BE2C (cell line): ENCODE data around the gene WDR35. TPM values are rescaled to one million over a fixed set of nuclear protein-coding genes. Genes with fewer than 3 reads are reported as not detected.

Experiments used
- DNase-seq: peaks from one replicate; pipeline ENCODE4 v3.0.0-alpha.2; 2020
- H3K27me3 ChIP-seq: fragments of 250-450 bp; sonication (Bioruptor Pico); 2 replicates; pipeline ENCODE4 v1.5.1; 2020; ENCODE audit warnings: mild to moderate bottlenecking
- H3K36me3 ChIP-seq: fragments of 250-450 bp; sonication (Bioruptor Pico); 2 replicates; pipeline ENCODE4 v1.5.1; 2020; ENCODE audit warnings: mild to moderate bottlenecking
- H3K4me1 ChIP-seq: fragments of 250-450 bp; sonication (Bioruptor Pico); 2 replicates; pipeline ENCODE4 v1.5.1; 2020
- H3K4me3 ChIP-seq: 2 replicates; pipeline ENCODE4 v1.5.1; 2011; ENCODE audit warnings: low read depth, low read length
- H3K9me3 ChIP-seq: fragments of 250-450 bp; sonication (Bioruptor Pico); 2 replicates; pipeline ENCODE4 v1.5.1; 2020
- polyA plus RNA-seq: library from polyadenylated mRNA; unstranded; fragments of >200 nt; gene quantifications from one replicate; pipeline ENCODE4 v1.2.1, GENCODE V29; 2012; ENCODE audit warnings: low read depth, missing spikeins; ENCODE audit not compliant: insufficient read length, insufficient read depth
- TF ChIP-seq, protein P1 (sequence below): IDR thresholded peaks from 2 replicates; pipeline ENCODE4 v1.5.1; 2012; ENCODE audit warnings: mild to moderate bottlenecking, low read depth, low read length

The WDR35 gene
- 17.8 TPM for polyA plus RNA-seq

- TF ChIP-seq, protein P1, sequence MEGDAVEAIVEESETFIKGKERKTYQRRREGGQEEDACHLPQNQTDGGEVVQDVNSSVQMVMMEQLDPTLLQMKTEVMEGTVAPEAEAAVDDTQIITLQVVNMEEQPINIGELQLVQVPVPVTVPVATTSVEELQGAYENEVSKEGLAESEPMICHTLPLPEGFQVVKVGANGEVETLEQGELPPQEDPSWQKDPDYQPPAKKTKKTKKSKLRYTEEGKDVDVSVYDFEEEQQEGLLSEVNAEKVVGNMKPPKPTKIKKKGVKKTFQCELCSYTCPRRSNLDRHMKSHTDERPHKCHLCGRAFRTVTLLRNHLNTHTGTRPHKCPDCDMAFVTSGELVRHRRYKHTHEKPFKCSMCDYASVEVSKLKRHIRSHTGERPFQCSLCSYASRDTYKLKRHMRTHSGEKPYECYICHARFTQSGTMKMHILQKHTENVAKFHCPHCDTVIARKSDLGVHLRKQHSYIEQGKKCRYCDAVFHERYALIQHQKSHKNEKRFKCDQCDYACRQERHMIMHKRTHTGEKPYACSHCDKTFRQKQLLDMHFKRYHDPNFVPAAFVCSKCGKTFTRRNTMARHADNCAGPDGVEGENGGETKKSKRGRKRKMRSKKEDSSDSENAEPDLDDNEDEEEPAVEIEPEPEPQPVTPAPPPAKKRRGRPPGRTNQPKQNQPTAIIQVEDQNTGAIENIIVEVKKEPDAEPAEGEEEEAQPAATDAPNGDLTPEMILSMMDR: no peak
- Histone ChIP-seq H3K36me3 (peaks cover 4% of the 10 kb centered on the region), H3K4me1 (no peaks in the 10 kb centered on the region), H3K9me3 (no peaks in the 10 kb centered on the region), H3K27me3 (no peaks in the 10 kb centered on the region), H3K4me3 (peak within 1 kb of the TSS; percentile 92)
- peak; percentile 96 for DNase-seq
Measured at GRCh38 chr2:19989667-19990415, at the start of gene WDR35. Gene WDR35, minus strand, starts transcription at chr2:19990105. Its CDS starts 90 bp downstream, at chr2:19990015.

- Histone ChIP-seq H3K4me3 (no peak overlapping the region), H3K36me3 (peaks cover 73% of the 10 kb centered on the region), H3K9me3 (no peaks in the 10 kb centered on the region), H3K27me3 (no peaks in the 10 kb centered on the region), H3K4me1 (peaks cover 12% of the 10 kb centered on the region)
- no peak for DNase-seq
- TF ChIP-seq, protein P1: no peak
Measured at GRCh38 chr2:20037660-20038059, 47.8 kb upstream of the WDR35 start.

DNA sequence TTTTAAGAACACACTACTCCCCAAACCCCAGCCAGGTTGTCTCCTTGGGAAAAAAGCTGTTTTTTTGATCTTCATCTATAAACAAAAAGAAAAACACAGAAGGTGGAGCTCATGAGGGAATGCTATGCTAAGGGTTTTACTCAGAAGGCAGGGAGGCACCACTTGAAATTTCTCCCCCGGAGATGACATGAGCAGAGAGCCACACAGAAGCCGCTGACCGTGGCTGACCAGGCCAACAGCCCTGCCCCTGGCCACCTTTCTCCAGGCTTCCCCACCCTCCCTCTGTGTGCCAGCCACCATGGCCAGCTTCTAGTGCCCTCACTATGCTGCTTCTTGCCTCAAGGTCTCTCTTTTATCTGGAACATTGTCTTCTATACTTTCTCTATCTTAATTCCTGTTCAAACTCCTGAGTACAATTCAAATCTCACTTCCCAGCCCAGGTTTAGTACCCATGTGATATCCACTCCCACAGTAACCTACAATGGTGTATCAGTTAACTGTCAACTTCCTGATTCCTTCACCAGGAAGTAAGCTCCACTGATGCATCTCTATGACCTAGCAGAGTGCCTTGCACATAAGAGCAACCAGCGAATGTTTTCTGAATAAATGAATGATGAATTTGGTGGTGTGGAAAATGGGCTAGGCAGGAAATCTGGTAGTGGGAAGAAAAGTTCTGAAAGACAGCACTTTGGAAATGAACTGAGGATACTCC is 46.2 kb upstream of the WDR35 start:
- no peaks in the 10 kb centered on the region for H3K9me3 ChIP-seq
- no peak overlapping the region for H3K4me3 ChIP-seq
- DNase-seq: no peak
- peaks cover 79% of the 10 kb centered on the region for H3K36me3 ChIP-seq
- H3K27me3 ChIP-seq: no peaks in the 10 kb centered on the region
- TF ChIP-seq, protein P1: no peak
- peaks cover 12% of the 10 kb centered on the region for H3K4me1 ChIP-seq

- no peaks in the 10 kb centered on the region for H3K27me3 ChIP-seq
- H3K36me3 ChIP-seq: peaks cover 73% of the 10 kb centered on the region
- no peak for DNase-seq
- H3K4me1 ChIP-seq: peaks cover 12% of the 10 kb centered on the region
- TF ChIP-seq, protein P1: no peak
- H3K9me3 ChIP-seq: no peaks in the 10 kb centered on the region
- H3K4me3 ChIP-seq: no peak overlapping the region
Measured at GRCh38 chr2:20034821-20035220, 44.9 kb upstream of the WDR35 start.

- TF ChIP-seq, protein P1: no peak
- Histone ChIP-seq H3K4me3 (no peak overlapping the region), H3K4me1 (peaks cover 12% of the 10 kb centered on the region), H3K36me3 (peaks cover 67% of the 10 kb centered on the region), H3K9me3 (no peaks in the 10 kb centered on the region), H3K27me3 (no peaks in the 10 kb centered on the region)
- no peak for DNase-seq
Measured at GRCh38 chr2:20034218-20034617, 44.3 kb upstream of the WDR35 start.

DNA sequence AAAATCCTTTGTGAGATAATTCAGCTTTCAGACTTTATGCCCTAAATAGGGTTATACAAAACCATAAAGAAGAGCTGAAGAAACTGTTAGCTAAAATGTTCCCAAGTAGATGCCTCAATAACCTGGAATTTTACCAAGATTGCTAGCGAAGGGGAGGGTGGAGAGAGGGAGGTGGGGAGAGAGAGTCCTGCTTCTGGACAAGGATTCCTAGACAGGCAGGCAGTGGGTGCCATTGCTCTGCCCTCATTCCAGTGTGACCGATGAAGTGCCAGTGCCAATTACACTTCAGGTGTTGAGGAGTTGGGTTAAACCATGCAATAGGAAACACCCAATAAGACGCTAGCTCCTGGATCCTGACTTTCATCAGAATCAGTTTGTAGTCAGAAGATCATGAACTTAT is 43.4 kb upstream of the WDR35 start:
- no peaks in the 10 kb centered on the region for H3K27me3 ChIP-seq
- H3K9me3 ChIP-seq: no peaks in the 10 kb centered on the region
- DNase-seq: no peak
- H3K4me1 ChIP-seq: peaks cover 12% of the 10 kb centered on the region
- TF ChIP-seq, protein P1: no peak
- H3K4me3 ChIP-seq: no peak overlapping the region
- peaks cover 59% of the 10 kb centered on the region for H3K36me3 ChIP-seq
